GM10248 (cell line): ENCODE results near the gene ZMIZ1.

ENCODE experiments used
- CTCF ChIA-PET: fragments of 300-600 bp; sonication (Branson Sonifier 250); formaldehyde crosslinking; extraction: SDS; loops from one replicate; lab custom pipeline; 2021; ENCODE audit warnings: antibody characterized with exemption; lab: Yijun Ruan, JAX
- POLR2A ChIA-PET: fragments of 350-650 bp; sonication (Branson Sonifier 250); formaldehyde crosslinking; extraction: SDS; loops from one replicate; lab custom pipeline; 2020; ENCODE audit warnings: antibody characterized with exemption; lab: Yijun Ruan, JAX
- DNase-seq: peaks from one replicate; pipeline ENCODE4 v3.0.0; 2012; ENCODE audit errors: extremely low spot score
- TF ChIP-seq, protein P1 (sequence below): IDR thresholded peaks from 2 replicates; pipeline ENCODE4 v1.5.1; 2012; ENCODE audit warnings: mild to moderate bottlenecking, low read depth; ENCODE audit errors: extremely low read depth, missing control alignments, control extremely low read depth

ZMIZ1 gene

DNA sequence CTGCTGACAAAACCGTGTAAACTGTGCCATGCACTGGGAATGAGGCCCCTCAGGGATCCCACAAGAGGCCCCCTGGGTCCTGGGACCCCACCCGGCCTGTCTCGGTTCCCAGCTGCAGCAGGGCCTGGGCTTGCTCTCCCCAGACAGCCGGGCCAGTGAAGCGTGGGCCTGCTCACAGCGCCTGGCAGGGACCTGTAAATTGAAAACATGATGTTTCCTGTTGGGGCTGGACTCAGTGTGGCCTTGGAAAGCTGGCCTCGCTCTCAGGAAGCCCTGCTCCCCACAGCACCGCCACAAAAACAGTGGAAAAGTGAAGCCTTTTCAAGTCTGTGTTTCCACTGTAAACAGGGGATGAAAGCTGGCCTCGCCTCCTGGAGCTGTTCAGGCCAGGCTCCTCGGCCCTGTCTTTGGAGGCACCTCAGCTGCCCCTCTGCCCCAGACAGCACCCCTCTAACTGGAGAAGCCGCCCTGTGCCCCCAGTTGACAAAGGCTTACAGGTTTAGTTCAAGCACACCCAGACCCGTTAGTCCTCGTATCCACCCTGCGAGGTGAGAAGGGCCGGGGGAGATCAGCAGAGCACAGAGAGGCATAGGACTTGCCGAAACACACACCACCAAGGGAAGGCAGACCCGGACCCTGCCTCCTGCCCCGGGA, 108.3 kb downstream of the ZMIZ1 start:
- TF ChIP-seq, protein P1, sequence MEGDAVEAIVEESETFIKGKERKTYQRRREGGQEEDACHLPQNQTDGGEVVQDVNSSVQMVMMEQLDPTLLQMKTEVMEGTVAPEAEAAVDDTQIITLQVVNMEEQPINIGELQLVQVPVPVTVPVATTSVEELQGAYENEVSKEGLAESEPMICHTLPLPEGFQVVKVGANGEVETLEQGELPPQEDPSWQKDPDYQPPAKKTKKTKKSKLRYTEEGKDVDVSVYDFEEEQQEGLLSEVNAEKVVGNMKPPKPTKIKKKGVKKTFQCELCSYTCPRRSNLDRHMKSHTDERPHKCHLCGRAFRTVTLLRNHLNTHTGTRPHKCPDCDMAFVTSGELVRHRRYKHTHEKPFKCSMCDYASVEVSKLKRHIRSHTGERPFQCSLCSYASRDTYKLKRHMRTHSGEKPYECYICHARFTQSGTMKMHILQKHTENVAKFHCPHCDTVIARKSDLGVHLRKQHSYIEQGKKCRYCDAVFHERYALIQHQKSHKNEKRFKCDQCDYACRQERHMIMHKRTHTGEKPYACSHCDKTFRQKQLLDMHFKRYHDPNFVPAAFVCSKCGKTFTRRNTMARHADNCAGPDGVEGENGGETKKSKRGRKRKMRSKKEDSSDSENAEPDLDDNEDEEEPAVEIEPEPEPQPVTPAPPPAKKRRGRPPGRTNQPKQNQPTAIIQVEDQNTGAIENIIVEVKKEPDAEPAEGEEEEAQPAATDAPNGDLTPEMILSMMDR: no peak
- no peak for DNase-seq
- CTCF ChIA-PET: interaction anchor here (1.0 to 3.2 kb wide), 2 partner anchors 18 to 1465 kb away, joined by 3 to 23 read pairs; no protein-coding TSS in a partner anchor
- POLR2A ChIA-PET: no interaction called here

- ChIA-PET POLR2A (no interaction called here), CTCF (interaction anchor here (1.1 to 3.2 kb wide), 2 partner anchors 17 to 163 kb away, joined by 3 to 23 read pairs; no protein-coding TSS in a partner anchor)
- no peak for DNase-seq
- TF ChIP-seq, protein P1: no peak
These were observed 109.4 kb downstream of the ZMIZ1 start for GRCh38 chr10:79178070-79178576.

DNA sequence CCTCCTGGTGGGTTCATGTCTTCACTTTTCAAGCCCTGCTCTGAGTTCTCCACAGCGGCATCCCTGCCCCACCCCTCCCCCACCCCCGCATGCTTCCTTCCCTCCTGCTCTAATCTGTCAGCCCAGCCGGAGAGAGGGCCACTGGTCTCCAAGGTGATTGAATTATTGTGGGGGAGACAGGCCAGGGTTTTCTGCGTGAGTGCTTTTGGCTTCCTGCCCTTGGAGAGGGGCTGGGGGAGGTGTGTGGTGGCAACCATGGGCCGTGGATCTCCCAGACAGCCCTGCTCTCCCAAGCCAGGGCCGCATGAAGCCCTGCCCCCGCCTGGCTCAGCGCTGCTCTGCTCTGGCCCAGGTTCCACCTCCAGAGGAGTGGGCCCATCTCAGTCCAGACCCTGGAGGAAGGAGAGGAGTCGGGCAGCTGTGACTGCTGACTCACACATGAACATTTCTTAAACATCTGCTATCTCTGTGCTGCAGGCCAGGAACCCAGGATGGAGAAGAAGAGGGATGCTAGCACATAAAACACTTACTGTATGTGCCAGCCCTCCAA, 109.9 kb downstream of the ZMIZ1 start:
- POLR2A ChIA-PET: no interaction called here
- TF ChIP-seq, protein P1: no peak
- CTCF ChIA-PET: interaction anchor here (1.1 to 3.2 kb wide), 3 partner anchors 16 to 164 kb away, joined by 3 to 23 read pairs (median 14); no protein-coding TSS in a partner anchor
- no peak for DNase-seq

DNA sequence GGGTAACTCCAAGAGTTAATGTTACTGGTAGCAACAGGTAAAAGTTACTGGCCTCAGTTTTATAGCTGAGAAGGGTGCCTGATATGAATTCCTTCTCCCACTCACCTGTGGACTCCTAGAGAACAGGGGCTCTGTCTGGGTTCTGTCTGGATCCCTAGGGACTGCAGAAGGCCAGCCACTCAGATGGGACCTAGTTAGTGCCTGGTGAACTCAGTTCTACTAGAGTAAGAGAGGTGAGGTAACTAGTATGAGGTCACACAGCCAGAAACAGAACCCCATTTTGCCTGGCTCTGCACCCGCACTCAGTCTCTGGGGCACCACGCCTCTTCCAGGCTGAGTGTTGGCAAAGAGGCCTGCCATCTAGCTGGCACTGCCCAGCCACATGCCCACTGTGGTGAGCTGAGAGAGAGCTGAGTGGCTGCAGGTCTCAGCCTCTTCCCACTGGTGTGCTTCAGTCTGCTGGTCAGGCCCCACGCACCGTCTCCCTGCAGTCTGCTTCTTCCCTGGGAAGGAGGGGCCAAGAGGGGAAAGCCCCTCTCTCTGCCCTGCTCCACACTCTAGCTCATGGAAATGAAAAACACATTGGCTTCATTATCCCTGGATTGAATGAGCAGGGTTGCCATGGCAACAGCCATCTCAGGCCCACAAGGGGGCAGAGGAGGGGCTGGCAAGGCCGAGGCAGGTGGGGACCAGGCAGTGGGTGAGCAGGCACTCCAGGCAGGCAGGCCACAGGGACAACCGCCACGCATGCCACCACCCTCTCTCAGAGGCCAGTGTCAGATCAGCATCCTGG, 110.6 kb downstream of the ZMIZ1 start:
- CTCF ChIA-PET: interaction anchor here (2.7 kb wide), 1 partner anchor 16 kb away, joined by 14 read pairs; no protein-coding TSS in a partner anchor
- POLR2A ChIA-PET: no interaction called here
- TF ChIP-seq, protein P1: no peak
- no peak for DNase-seq

- CTCF ChIA-PET: interaction anchor here (2.7 kb wide), 1 partner anchor 15 kb away, joined by 14 read pairs; no protein-coding TSS in a partner anchor
- TF ChIP-seq, protein P1: no peak
- DNase-seq: no peak
- POLR2A ChIA-PET: no interaction called here
These were observed 111.2 kb downstream of the ZMIZ1 start for GRCh38 chr10:79179957-79180309.
